Caco-2 (cell line): ENCODE data around the gene KRTAP12-1. TPM values are rescaled to one million over a fixed set of nuclear protein-coding genes. Genes with fewer than 3 reads are reported as not detected.
A peak's percentile ranks its signal among the peaks of the same experiment; 100 is the strongest.

Experiments used
- Bru-seq: library from RNA; stranded (reverse); fragments of 400-500 nt; gene quantifications from one replicate; lab custom pipeline; 2021; lab: Mats Ljungman, UMichigan
- BruChase-seq, 2 experiments: library from RNA; stranded (reverse); fragments of 400-500 nt; gene quantifications; one replicate each; lab custom pipeline; 2021; lab: Mats Ljungman, UMichigan
- BruUV-seq: library from RNA; stranded (reverse); fragments of 400-500 nt; replicated peaks from 2 replicates; lab custom pipeline; 2021; lab: Mats Ljungman, UMichigan
- CTCF ChIA-PET: fragments of 300-600 bp; sonication (Branson Sonifier 250); formaldehyde crosslinking; loops from one replicate; lab custom pipeline; 2022; ENCODE audit warnings: antibody characterized with exemption; lab: Charles Lee
- POLR2A ChIA-PET: fragments of 300-600 bp; sonication (Branson Sonifier 250); formaldehyde crosslinking; loops from one replicate; lab custom pipeline; 2022; ENCODE audit warnings: antibody characterized with exemption; lab: Charles Lee
- DNase-seq, 2 experiments: peaks; one replicate each; pipeline versions ENCODE4 v3.0.0 to v3.0.0-alpha.2; 2020 to 2022
- H3K27me3 ChIP-seq: replicated peaks from 2 replicates; pipeline ENCODE4 v1.6.0; 2011; ENCODE audit warnings: low read length; ENCODE audit not compliant: control insufficient read depth, insufficient read depth
- H3K36me3 ChIP-seq: 2 replicates; pipeline ENCODE4 v1.5.1; 2011; ENCODE audit warnings: low read length; ENCODE audit not compliant: control insufficient read depth, insufficient read depth
- H3K4me1 ChIP-seq: fragments of 250-450 bp; sonication (Bioruptor Pico); 2 replicates; pipeline ENCODE4 v1.5.1; 2020; ENCODE audit warnings: mild to moderate bottlenecking
- H3K4me3 ChIP-seq: 2 replicates; pipeline ENCODE4 v1.5.1; 2011; ENCODE audit warnings: low read depth, mild to moderate bottlenecking, control low read depth, low read length
- H3K9me3 ChIP-seq: fragments of 250-450 bp; sonication (Bioruptor Pico); 2 replicates; pipeline ENCODE4 v1.5.1; 2020; ENCODE audit warnings: mild to moderate bottlenecking, moderate library complexity
- H3K27ac Mint-ChIP-seq: one replicate; pipeline ENCODE4 v1.8.0; 2022; ENCODE audit warnings: mixed read lengths; ENCODE audit not compliant: unreplicated experiment
- H3K27me3 Mint-ChIP-seq: one replicate; pipeline ENCODE4 v1.8.0; 2022; ENCODE audit warnings: mixed read lengths; ENCODE audit not compliant: insufficient read depth, unreplicated experiment
- H3K36me3 Mint-ChIP-seq: one replicate; pipeline ENCODE4 v1.8.0; 2022; ENCODE audit warnings: mild to moderate bottlenecking, mixed read lengths; ENCODE audit not compliant: insufficient read depth, unreplicated experiment
- H3K4me1 Mint-ChIP-seq: one replicate; pipeline ENCODE4 v1.8.0; 2022; ENCODE audit warnings: low read depth, mixed read lengths; ENCODE audit not compliant: unreplicated experiment
- H3K4me3 Mint-ChIP-seq: one replicate; pipeline ENCODE4 v1.8.0; 2022; ENCODE audit warnings: mild to moderate bottlenecking, moderate library complexity, mixed read lengths; ENCODE audit not compliant: unreplicated experiment
- H3K9me3 Mint-ChIP-seq: one replicate; pipeline ENCODE4 v1.8.0; 2022; ENCODE audit warnings: mixed read lengths; ENCODE audit not compliant: unreplicated experiment
- intact Hi-C: fragments of 100-400 bp; cut with micrococcal nuclease; formaldehyde crosslinking; loops from one replicate; pipeline ENCODE4 v1.10.0; 2022; ENCODE audit not compliant: unreplicated experiment
- long read RNA-seq: library from polyadenylated mRNA; stranded (forward); transcript quantifications from one replicate; pipeline ENCODE4 v2.0.0, GENCODE V29; 2022
- total RNA-seq: library from RNA; stranded (reverse); gene quantifications from 2 replicates; pipeline ENCODE4 v1.2.3, GENCODE V29; 2022
- TF ChIP-seq, protein P1 (sequence below), 2 experiments: fragments of 200-600 bp in 1 of 2; IDR thresholded peaks; 1 replicate in 1 of 2; 2 replicates in 1 of 2; pipeline versions ENCODE4 v1.5.1 to v1.8.0; 2011 to 2022; ENCODE audit warnings: antibody characterized with exemption in 1 of 2, control low read depth in 1 of 2, inconsistent platforms in 1 of 2, low read depth in 1 of 2, low read length in 1 of 2, mild to moderate bottlenecking in 1 of 2, moderate library complexity in 1 of 2; ENCODE audit not compliant: insufficient read depth in 1 of 2, severe bottlenecking in 1 of 2, unreplicated experiment in 1 of 2

The KRTAP12-1 gene, protein sequence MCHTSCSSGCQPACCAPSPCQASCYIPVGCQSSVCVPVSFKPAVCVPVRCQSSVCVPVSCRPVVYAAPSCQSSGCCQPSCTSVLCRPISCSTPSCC
- total RNA-seq (not detected in 2 replicates), Bru-seq, nascent RNA (not detected), BruChase-seq, experiment 1, labeled RNA remaining after a 2-hour chase (not detected), BruChase-seq, experiment 2, labeled RNA remaining after a 6-hour chase (percentile 35 among the genes with signal in this experiment)
- long read RNA-seq: 0 reads

DNA sequence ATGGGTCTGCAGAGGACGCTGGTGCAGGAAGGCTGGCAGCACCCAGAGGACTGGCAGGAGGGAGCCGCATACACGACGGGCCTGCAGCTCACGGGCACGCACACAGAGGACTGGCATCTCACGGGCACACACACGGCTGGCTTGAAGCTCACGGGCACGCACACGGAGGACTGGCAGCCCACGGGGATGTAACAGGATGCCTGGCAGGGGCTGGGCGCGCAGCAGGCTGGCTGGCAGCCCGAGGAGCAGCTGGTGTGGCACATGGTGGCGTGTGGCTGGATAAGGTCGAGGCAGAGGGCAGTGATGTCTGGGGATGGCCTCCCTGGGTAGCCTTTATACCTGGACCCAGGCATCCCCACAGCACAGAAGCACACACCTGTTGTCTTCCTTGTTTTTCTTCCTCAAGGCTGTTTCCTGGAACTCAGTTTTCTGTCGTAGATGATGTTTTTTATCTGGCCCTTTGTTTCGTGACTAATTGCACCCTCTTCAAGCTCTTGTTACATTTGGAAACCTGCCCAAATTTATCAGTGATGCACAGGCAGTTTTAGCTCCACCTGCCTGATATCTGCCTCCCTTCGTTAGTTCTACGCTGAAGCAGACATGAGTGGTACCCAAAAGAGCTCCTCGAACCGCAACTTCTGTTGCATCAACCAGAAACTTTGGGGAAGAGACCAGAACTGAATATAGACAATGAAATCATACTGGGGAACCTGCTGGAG, at the start of gene KRTAP12-1:
KRTAP12-1 (minus strand) TSS at position 303 of the 719 bp plus-strand sequence; CDS start at position 263, 40 bp downstream.
- Histone ChIP-seq H3K4me3 (no peak within 1 kb of the TSS), H3K9me3 (no peaks in the 10 kb centered on the region), H3K36me3 (no peaks in the 10 kb centered on the region), H3K27me3 (no peaks in the 10 kb centered on the region), H3K4me1 (no peaks in the 10 kb centered on the region)
- H3K27me3 Mint-ChIP-seq: peaks cover 27% of the 10 kb centered on the region
- H3K4me1 Mint-ChIP-seq: no peaks in the 10 kb centered on the region
- no peak for DNase-seq
- H3K36me3 Mint-ChIP-seq: no peaks in the 10 kb centered on the region
- H3K27ac Mint-ChIP-seq: no peak within 1 kb of the TSS
- intact Hi-C loops: no loop called here
- ChIA-PET CTCF (no interaction called here), POLR2A (no interaction called here)
- TF ChIP-seq, protein P1, sequence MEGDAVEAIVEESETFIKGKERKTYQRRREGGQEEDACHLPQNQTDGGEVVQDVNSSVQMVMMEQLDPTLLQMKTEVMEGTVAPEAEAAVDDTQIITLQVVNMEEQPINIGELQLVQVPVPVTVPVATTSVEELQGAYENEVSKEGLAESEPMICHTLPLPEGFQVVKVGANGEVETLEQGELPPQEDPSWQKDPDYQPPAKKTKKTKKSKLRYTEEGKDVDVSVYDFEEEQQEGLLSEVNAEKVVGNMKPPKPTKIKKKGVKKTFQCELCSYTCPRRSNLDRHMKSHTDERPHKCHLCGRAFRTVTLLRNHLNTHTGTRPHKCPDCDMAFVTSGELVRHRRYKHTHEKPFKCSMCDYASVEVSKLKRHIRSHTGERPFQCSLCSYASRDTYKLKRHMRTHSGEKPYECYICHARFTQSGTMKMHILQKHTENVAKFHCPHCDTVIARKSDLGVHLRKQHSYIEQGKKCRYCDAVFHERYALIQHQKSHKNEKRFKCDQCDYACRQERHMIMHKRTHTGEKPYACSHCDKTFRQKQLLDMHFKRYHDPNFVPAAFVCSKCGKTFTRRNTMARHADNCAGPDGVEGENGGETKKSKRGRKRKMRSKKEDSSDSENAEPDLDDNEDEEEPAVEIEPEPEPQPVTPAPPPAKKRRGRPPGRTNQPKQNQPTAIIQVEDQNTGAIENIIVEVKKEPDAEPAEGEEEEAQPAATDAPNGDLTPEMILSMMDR (IDR thresholded peaks at IDR 0.05; ENCODE audit: insufficient read depth in 1 of 2, low read depth in 1 of 2, low read length in 1 of 2, severe bottlenecking in 1 of 2, unreplicated experiment in 1 of 2): no peak
- no peaks in the 10 kb centered on the region for H3K9me3 Mint-ChIP-seq
- H3K4me3 Mint-ChIP-seq: no peak within 1 kb of the TSS
- no TSS peak for BruUV-seq

DNA sequence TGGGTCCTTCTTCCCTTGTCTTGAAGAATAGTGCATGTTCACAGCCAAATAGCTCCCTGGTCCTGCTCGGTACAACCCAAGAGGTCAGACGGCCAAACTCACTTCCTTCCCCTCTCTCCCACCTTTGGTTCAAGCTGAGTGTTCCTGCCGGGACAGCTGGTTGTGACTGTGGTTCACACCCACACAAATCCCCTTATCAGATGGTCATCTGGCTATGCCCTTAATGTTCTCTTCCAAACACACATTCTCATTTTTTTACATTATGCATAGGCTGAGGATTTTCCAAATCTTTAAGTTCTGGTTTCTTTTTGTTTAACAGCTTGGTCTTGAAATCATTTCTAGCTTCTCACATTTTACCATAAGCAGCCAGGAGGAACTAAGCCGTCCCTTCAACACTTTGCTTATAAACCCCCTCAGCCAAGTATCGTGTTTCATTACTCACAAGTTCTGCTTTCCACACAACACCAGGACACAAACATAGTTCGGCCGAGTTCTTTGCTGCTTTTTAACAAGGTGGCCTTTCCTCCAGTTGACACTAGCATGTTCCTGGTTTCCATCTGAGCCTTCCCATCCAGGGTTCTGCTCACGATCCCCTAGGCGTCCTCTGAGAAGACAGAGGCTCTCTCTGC, 49.1 kb upstream of the KRTAP12-1 start:
- H3K36me3 ChIP-seq: no peaks in the 10 kb centered on the region
- POLR2A ChIA-PET: no interaction called here
- no peak overlapping the region for H3K27ac Mint-ChIP-seq
- H3K4me1 Mint-ChIP-seq: no peaks in the 10 kb centered on the region
- DNase-seq: no peak
- no peaks in the 10 kb centered on the region for H3K36me3 Mint-ChIP-seq
- intact Hi-C loops: no loop called here
- BruUV-seq: no TSS peak
- no peaks in the 10 kb centered on the region for H3K9me3 ChIP-seq
- CTCF ChIA-PET: no interaction called here
- H3K4me3 Mint-ChIP-seq: no peak overlapping the region
- H3K27me3 ChIP-seq: no peaks in the 10 kb centered on the region
- TF ChIP-seq, protein P1 (IDR thresholded peaks at IDR 0.05; ENCODE audit: insufficient read depth in 1 of 2, low read depth in 1 of 2, low read length in 1 of 2, severe bottlenecking in 1 of 2, unreplicated experiment in 1 of 2): no peak
- H3K9me3 Mint-ChIP-seq: no peaks in the 10 kb centered on the region
- no peaks in the 10 kb centered on the region for H3K27me3 Mint-ChIP-seq
- H3K4me1 ChIP-seq: no peaks in the 10 kb centered on the region
- H3K4me3 ChIP-seq: no peak overlapping the region

DNA sequence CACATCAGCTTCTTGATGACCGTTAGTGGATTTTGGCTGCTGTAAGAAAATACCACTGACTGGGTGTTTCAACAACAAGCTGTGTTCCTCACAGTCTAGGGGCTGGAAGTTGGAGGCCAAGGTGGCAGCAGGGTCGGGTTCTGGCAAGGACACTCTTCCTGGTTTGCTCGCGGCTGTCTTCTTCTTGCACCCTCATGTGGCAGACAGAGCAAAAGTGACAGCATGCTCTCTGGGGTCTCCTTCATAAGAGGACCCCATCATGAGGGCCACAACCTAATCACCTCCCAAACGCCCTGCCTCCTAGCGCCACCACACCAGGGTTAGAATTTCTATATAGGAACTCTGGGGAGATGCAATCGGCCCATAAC, 48.0 kb upstream of the KRTAP12-1 start:
- Mint-ChIP-seq H3K4me1 (no peaks in the 10 kb centered on the region), H3K4me3 (no peak overlapping the region), H3K9me3 (no peaks in the 10 kb centered on the region), H3K27ac (no peak overlapping the region), H3K27me3 (no peaks in the 10 kb centered on the region), H3K36me3 (no peaks in the 10 kb centered on the region)
- Histone ChIP-seq H3K27me3 (no peaks in the 10 kb centered on the region), H3K4me1 (no peaks in the 10 kb centered on the region), H3K4me3 (no peak overlapping the region), H3K9me3 (no peaks in the 10 kb centered on the region), H3K36me3 (no peaks in the 10 kb centered on the region)
- POLR2A ChIA-PET: no interaction called here
- CTCF ChIA-PET: no interaction called here
- no TSS peak for BruUV-seq
- intact Hi-C loops: no loop called here
- TF ChIP-seq, protein P1 (IDR thresholded peaks at IDR 0.05; ENCODE audit: insufficient read depth in 1 of 2, low read depth in 1 of 2, low read length in 1 of 2, severe bottlenecking in 1 of 2, unreplicated experiment in 1 of 2): no peak
- DNase-seq: no peak
